ENCODE results near the gene AGK.

The AGK gene

GRCh38 chr7:141551094-141551781 lies at the start of gene AGK:
Gene AGK (plus strand): TSS chr7:141551410. CDS start chr7:141555467, 4,057 bp downstream.
- in situ Hi-C loops (cut with HindIII; ENCODE audit: low sequenced_read_pairs), result no loop called here

- in situ Hi-C loops (cut with HindIII; ENCODE audit: low sequenced_read_pairs), result no loop called here
Observed at GRCh38 chr7:141501451-141501850, 49.8 kb upstream of the AGK start.

DNA sequence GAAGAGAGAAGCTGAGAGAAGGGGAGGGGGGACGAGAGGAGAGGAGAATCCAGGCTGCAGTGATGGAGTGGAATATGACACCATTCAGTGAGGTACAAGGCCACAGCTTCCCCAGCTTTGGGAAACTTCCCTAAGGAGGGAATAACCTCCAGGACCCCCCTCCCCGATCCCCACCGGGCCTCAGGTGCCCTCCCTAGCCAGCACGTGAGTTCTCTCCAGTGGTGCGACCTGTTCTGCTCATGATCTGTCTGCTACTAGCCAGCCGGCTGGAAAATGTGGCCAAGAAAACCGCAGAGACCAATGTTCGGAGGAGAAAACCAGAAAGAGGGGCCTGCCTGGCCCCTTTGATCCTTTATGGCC lies 39.9 kb upstream of the AGK start:
- in situ Hi-C loops (cut with HindIII; ENCODE audit: low sequenced_read_pairs), result no loop called here

DNA sequence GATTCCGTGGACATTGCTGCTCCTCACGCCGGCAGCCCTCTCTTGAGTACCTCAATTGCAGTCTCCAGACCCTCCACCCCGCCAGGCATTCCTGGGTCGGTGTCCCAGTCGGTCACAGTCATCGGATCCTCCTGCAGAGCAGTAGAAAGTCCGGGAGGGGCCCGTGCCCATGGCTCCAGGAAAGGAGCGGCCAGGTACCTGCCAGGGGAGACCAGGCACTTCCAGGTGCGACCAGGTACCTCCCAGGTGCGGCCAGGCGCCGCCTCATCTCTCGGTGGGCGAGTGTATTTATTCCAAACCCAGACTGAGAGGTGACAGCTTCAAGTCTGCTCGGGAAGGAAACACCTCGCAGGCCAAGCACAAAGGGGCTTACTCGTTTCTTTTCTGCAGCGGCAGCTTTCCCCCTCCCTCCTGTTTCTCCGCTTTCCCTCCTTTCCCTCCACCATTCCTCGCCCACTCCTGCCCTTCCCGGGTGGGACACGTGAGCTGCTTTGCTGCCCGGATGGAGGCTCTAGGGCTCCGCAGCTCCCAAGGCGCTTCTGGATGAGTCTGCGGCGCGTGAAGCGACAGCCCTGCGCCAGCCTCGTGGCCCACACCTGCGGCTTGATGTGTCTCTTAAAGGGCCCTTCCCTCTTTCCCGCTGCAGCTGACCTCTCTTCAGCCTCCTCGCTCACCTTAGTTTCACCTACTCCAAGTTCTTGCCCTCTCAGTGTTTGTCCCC lies 39.4 kb upstream of the AGK start:
- in situ Hi-C loops (cut with HindIII; ENCODE audit: low sequenced_read_pairs), result no loop called here

DNA sequence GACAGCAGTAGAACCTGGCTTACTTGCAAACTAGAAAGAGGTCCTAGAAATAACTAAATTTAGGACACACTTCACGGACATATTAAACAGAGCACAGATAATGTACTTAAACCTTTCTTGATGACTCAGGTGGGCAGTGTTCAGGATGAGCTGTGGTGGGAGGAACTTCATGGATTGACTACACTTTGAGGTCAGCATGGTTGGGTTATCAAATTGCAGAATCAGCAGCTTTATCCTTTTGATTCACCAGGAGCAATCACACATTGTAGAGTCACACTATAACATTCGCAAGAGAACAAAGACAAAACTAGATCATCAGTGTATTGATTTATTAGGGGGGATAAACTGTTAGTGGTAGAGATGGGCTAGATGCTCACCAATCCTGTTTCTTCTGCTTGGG lies 38.6 kb upstream of the AGK start:
- in situ Hi-C loops (cut with HindIII; ENCODE audit: low sequenced_read_pairs), result no loop called here

- in situ Hi-C loops (cut with HindIII; ENCODE audit: low sequenced_read_pairs), result no loop called here
Observed at GRCh38 chr7:141513720-141514119, 37.5 kb upstream of the AGK start.

- in situ Hi-C loops (cut with HindIII; ENCODE audit: low sequenced_read_pairs), result no loop called here
Observed at GRCh38 chr7:141515941-141516340, 35.3 kb upstream of the AGK start.

GRCh38 chr7:141519623-141520022 lies 31.6 kb upstream of the AGK start:
- in situ Hi-C loops (cut with HindIII; ENCODE audit: low sequenced_read_pairs), result no loop called here

DNA sequence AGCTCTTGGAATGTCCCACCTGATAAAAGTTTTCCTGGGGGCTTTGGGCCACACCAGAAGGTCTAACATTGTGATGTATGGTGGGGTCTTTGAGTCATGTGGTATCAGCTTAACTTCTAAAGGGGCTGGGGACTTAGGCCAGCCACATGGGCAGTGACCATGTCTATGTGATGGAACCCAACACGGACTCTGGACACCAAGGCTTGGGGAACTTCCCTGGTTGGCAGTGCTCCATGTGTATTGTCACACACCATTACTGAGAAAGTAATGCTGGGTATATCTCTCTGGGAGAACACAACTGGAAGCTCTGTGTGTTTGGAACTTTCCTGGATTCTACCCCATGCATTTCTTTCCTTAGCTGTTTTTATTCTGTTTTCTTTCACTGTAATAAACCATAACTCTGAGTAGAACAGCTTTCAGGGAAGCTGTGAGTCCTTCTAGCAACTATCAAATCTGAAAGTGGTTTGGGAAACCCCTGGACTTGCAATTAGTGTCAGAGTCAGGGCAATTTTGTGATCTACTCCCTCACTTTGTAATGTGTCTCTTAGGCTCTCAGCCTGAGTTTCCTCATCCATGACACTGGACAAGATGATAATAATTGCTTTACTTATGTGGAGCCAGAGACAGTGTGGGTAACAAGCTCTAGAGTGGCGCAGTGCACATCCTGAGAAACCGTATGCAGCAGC lies 28.4 kb upstream of the AGK start:
- in situ Hi-C loops (cut with HindIII; ENCODE audit: low sequenced_read_pairs), result no loop called here

GRCh38 chr7:141525973-141526514 lies 25.2 kb upstream of the AGK start:
- in situ Hi-C loops (cut with HindIII; ENCODE audit: low sequenced_read_pairs), result no loop called here

- in situ Hi-C loops (cut with HindIII; ENCODE audit: low sequenced_read_pairs), result no loop called here
Observed at GRCh38 chr7:141527076-141527475, 24.1 kb upstream of the AGK start.

- in situ Hi-C loops (cut with HindIII; ENCODE audit: low sequenced_read_pairs), result no loop called here
Observed at GRCh38 chr7:141528399-141528798, 22.8 kb upstream of the AGK start.

DNA sequence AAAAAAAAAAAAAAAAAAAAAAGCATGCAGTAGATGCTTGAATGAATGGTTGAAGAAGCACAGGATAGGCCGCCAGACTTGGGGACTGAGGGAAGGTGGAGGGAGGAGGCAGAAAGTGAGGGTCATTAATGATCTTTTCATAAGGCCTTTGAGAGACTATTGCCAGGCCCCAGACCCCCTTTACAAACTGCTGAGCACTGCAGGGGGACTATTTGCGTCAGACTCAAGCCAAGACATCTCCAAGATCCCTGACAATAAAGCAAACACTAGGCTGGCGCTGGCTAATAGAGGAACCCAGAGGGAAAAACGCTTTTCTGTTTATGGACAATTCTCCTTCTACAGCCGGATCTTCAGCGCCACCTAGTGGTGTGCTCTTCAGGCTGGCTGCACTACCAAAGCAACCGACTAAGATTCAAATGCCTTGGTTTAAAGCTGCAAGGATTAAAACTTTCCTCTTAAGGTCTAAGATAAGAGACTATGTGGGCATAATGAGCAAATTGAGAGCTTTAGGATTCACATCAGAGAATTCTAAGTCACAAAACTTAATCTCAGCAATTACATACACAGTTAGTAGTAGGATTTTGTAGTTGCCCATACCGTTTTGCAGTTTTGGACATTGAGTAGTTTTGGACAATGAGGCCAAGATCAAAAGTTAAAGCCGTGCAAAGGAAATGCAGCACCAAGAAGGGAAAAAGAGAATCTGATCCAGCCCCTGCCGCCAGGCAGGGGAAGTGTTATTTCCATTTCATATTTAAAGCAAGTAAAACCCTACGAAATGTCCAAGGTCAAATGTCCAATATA lies 17.9 kb upstream of the AGK start:
- in situ Hi-C loops (cut with HindIII; ENCODE audit: low sequenced_read_pairs), result no loop called here

DNA sequence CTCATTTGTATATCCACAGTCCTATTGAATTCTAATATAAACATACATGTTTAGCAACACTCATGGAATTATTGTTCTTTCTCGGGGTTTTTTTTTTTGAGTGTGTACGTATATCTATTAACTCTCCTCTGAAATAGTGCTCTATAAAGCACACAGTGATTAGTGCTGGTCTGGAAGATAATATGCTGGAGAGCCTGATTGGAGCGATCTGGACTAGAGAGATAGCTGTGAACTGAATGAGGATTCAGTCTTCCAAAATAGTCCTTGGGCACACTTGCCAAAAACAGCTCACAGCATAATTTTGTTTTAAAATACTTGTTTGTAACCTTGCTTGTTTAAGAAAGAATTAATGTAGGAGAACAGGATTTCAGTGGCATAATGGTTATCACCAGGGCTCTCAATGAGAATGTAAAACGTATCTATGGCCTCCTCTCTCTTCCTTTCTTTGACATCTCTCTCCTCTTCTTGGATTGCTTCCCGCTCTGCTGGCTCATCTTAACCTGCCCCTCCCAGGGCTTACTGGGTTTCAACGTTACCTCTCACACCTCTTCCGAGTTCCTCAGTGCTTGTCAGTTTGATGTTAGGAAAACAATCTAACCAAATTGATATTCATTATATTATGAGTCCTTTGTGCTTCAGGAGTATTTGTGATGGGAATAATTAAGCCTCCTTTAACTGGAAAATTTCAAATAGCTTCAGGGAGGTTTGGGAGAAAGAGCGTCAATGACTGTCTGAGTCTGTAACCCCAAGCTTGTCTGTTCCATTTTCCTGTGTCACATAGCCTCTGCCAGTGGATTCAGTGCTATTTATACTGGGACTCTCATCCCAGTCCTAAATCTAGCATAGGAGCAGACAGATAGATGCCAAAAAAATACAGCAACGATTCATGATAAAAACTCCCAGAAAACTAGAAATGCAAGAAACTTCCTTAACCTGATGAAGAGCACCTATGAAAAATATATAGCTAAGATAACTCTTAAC lies 16.2 kb upstream of the AGK start:
- in situ Hi-C loops (cut with HindIII; ENCODE audit: low sequenced_read_pairs), result no loop called here

DNA sequence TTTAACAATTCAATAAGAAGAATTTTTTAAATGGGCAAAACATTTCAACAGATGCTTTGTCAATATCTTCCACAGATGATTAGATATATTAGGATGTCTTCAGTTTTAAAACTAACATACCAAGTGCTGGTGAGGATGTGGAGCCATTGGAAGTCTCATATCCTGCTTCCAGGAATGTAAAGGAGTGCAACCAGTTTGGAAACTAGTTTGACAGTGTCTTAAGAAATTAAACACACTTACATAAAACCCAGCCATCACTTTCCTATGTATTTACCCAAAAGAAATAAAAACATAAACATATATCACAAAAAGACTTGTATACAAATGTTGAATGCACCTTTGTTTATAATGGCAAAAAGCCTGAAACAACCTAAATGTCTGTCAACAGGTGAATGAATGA lies 13.3 kb upstream of the AGK start:
- in situ Hi-C loops (cut with HindIII; ENCODE audit: low sequenced_read_pairs), result no loop called here

DNA sequence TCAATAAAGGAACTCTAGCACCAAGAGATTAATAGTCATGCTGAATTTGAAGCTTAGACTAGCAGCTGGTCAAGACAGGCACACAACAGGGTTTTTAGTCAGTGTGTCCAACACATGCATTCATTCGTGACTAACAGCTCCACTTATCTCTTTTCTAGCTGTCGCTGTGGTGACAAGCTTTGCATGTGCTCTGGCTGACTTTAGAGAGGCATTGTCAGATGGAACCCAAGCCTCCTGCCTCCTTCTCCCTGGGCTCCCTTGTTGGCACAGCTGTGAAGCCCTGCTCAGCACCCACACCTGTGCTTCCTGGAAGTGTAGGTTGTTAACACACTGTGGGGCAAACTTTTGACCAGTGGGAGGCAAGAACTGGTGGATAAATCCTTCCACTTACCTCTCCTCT lies 9.8 kb upstream of the AGK start:
- in situ Hi-C loops (cut with HindIII; ENCODE audit: low sequenced_read_pairs), result no loop called here

DNA sequence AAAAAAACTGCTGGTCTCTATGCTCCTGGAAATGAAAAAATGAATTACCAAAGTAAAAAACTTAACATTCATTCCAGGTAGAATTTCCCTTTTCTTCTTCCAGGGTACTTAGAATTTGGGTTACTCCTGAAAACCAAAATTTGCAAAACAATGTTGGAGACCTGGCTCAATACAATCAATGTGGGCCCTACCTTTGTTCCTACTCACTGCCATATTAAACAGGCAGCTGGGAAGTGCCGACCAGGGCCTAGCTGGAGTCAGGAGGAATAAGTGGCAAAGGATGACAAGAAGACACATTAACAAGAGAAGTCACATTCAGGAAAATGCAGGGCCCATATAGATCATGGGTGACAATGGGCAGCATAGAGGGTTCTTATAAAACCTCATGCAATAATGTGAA lies 6.4 kb upstream of the AGK start:
- in situ Hi-C loops (cut with HindIII; ENCODE audit: low sequenced_read_pairs), result no loop called here

- in situ Hi-C loops (cut with HindIII; ENCODE audit: low sequenced_read_pairs), result no loop called here
Observed at GRCh38 chr7:141549582-141549981, 1.6 kb upstream of the AGK start.

DNA sequence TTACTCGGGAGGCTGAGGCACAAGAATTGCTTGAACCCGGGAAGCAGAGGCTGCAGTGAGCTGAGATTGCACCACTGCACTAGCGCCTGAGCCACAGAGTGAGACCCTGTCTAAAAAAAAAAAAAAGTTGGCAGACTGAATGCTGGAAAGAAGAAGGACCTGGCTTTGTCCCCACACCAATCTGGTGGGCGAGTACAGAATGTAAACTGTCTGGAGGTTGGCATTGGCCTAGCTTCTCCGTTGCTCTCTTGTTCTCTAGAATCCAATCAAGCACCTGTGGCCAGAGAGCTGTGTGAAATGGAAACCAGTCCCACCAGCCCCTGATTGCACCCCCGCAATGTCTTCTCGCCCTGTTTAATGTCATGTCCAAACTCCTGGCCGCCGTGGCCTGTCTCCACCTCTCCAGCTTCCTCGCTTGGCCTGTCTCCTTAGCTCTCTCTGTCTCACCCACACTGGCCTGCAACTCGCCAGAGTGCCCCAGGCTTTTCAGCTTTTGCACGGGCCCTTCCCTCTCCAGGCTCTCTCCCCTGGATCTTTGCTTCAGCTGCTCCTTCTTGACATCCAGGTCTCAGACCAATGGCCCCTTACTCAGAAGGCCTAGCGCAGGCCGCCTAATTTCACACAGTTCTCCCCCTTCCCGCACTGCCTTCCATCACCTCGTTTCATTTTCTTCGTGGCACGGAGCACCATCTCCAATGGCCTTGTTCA lies 670 bp upstream of the AGK start:
- in situ Hi-C loops (cut with HindIII; ENCODE audit: low sequenced_read_pairs), result no loop called here
